GM12878 (cell line): ENCODE measurements around the gene SLC2A5. TPM values are rescaled to one million over a fixed set of nuclear protein-coding genes. Genes with fewer than 3 reads are reported as not detected.

Experiments used
- ATAC-seq: fragments of 200-7000 bp; cut with Tn5 transposase; 3 replicates; pipeline ENCODE4 v1.9.1; 2020; ENCODE audit warnings: mild to moderate bottlenecking, moderate library complexity
- BruUV-seq: library from RNA; stranded (reverse); fragments of 400-500 nt; replicated peaks from 2 replicates; lab custom pipeline; 2021; lab: Mats Ljungman, UMichigan
- CTCF ChIA-PET: fragments of 300-600 bp; sonication (Branson Sonifier 250); formaldehyde crosslinking; extraction: SDS; loops from one replicate; lab custom pipeline; 2021; ENCODE audit warnings: inconsistent platforms; lab: Yijun Ruan, JAX
- POLR2A ChIA-PET: fragments of 350-600 bp; formaldehyde crosslinking; extraction: SDS; loops from one replicate; lab custom pipeline; 2021; ENCODE audit warnings: inconsistent platforms; lab: Charles Lee
- RAD21 ChIA-PET: fragments of 300-600 bp; sonication (Branson Sonifier 250); formaldehyde crosslinking; loops from one replicate; lab custom pipeline; 2023; ENCODE audit warnings: antibody characterized with exemption; ENCODE audit not compliant: unreplicated experiment; lab: Charles Lee
- SMC1A ChIA-PET: fragments of 300-600 bp; sonication (Branson Sonifier 250); formaldehyde crosslinking; loops from one replicate; lab custom pipeline; 2023; ENCODE audit not compliant: unreplicated experiment, uncharacterized antibody; lab: Charles Lee
- DNase-seq: peaks from one replicate; pipeline ENCODE4 v3.0.0-alpha.2; 2011; ENCODE audit warnings: low read depth, low spot score
- FAIRE-seq: peaks from 3 replicates; lab custom pipeline; 2011; peaks lifted over from hg19 to GRCh38; lab: Jason Lieb, UNC
- H2AFZ ChIP-seq: 2 replicates; pipeline ENCODE4 v1.6.0; 2011; ENCODE audit warnings: low read depth, low read length, control low read depth; ENCODE audit not compliant: control insufficient read depth
- H3K27ac ChIP-seq: 2 replicates; pipeline ENCODE4 v1.5.1; 2011; ENCODE audit warnings: control low read depth; ENCODE audit not compliant: control insufficient read depth, insufficient read depth
- H3K27me3 ChIP-seq, 2 experiments: replicated peaks in 1 of 2; 2 replicates each; pipeline versions ENCODE4 v1.6.0 to v1.6.1; 2011; ENCODE audit warnings: low read length in 1 of 2; ENCODE audit not compliant: control insufficient read depth in 2 of 2, insufficient read depth in 2 of 2
- H3K36me3 ChIP-seq, 2 experiments: 2 replicates each; pipeline ENCODE4 v1.5.1; 2011; ENCODE audit warnings: low read length in 1 of 2; ENCODE audit not compliant: control insufficient read depth in 2 of 2, insufficient read depth in 2 of 2
- H3K4me1 ChIP-seq: 2 replicates; pipeline ENCODE4 v1.6.1; 2011; ENCODE audit warnings: mild to moderate bottlenecking, low read length, moderate library complexity, mixed read lengths; ENCODE audit not compliant: control insufficient read depth, insufficient read depth
- H3K4me2 ChIP-seq: 2 replicates; pipeline ENCODE4 v1.6.0; 2011; ENCODE audit warnings: control low read depth; ENCODE audit not compliant: control insufficient read depth, insufficient read depth
- H3K4me3 ChIP-seq: fragments of 200-600 bp; sonication (generic); 2 replicates; pipeline ENCODE4 v1.5.1; 2016
- H3K79me2 ChIP-seq: 2 replicates; pipeline ENCODE4 v1.6.0; 2011; ENCODE audit warnings: low read length; ENCODE audit not compliant: control insufficient read depth, insufficient read depth
- H3K9ac ChIP-seq: 2 replicates; pipeline ENCODE4 v1.8.0; 2011; ENCODE audit warnings: low read length, control low read depth, mixed read lengths; ENCODE audit not compliant: control insufficient read depth, insufficient read depth
- H3K9me3 ChIP-seq: replicated peaks from 3 replicates; pipeline ENCODE4 v1.5.1; 2011; ENCODE audit warnings: mild to moderate bottlenecking, low read length; ENCODE audit not compliant: control insufficient read depth, insufficient read depth
- H4K20me1 ChIP-seq: 2 replicates; pipeline ENCODE4 v1.6.0; 2011; ENCODE audit not compliant: control insufficient read depth, insufficient read depth
- BHLHE40 ChIP-seq, 2 experiments: fragments of 450-650 bp in 1 of 2; IDR thresholded peaks; 2 replicates each; pipeline ENCODE4 v1.6.1; 2011 to 2017; ENCODE audit warnings: low read depth in 2 of 2, borderline replicate concordance in 1 of 2, improper control_type of control experiment in 1 of 2, low read length in 1 of 2, mild to moderate bottlenecking in 1 of 2
- CUX1 ChIP-seq: IDR thresholded peaks from 2 replicates; pipeline ENCODE4 v1.6.1; 2012; ENCODE audit warnings: improper control_type of control experiment, low read depth, low read length; ENCODE audit not compliant: insufficient replicate concordance
- ETV6 ChIP-seq, 2 experiments: fragments of 450-650 bp in 1 of 2; IDR thresholded peaks in 1 of 2; conservative IDR thresholded peaks in 1 of 2; 2 replicates each; pipeline ENCODE4 v1.6.1; 2014; ENCODE audit warnings: antibody characterized with exemption in 1 of 2, borderline replicate concordance in 1 of 2, low read depth in 1 of 2, mild to moderate bottlenecking in 1 of 2, moderate library complexity in 1 of 2
- HDGF ChIP-seq: fragments of 450-650 bp; IDR thresholded peaks from 2 replicates; pipeline ENCODE4 v1.6.1; 2016; ENCODE audit warnings: antibody characterized with exemption
- PML ChIP-seq: IDR thresholded peaks from 2 replicates; pipeline ENCODE4 v1.6.1; 2012; ENCODE audit warnings: low read length, inconsistent platforms
- POU2F2 ChIP-seq: IDR thresholded peaks from 3 replicates; pipeline ENCODE4 v1.6.1; 2011; ENCODE audit warnings: low read depth, mild to moderate bottlenecking, low read length, borderline replicate concordance
- RAD21 ChIP-seq: IDR thresholded peaks from 2 replicates; pipeline ENCODE4 v1.6.1; 2011; ENCODE audit warnings: mild to moderate bottlenecking, low read depth, low read length, moderate library complexity; ENCODE audit not compliant: insufficient read depth
- SMAD1 ChIP-seq: fragments of 450-650 bp; IDR thresholded peaks from 2 replicates; pipeline ENCODE4 v1.6.1; 2018; ENCODE audit warnings: mild to moderate bottlenecking, low read depth; ENCODE audit not compliant: partially characterized antibody
- SMC3 ChIP-seq: IDR thresholded peaks from 2 replicates; pipeline ENCODE4 v1.6.1; 2011; ENCODE audit warnings: low read length, improper control_type of control experiment, borderline replicate concordance
- WGBS: methylation state at CpG from one replicate; pipeline ENCODE4 v1.1.6; 2016; ENCODE audit warnings: low lambda C conversion rate; ENCODE audit not compliant: insufficient replicate concordance, insufficient coverage; ENCODE audit errors: missing lambda C conversion rate; 5-methylcytosine and 5-hydroxymethylcytosine counted together
- in situ Hi-C: fragments of 300-500 bp; cut with MboI; formaldehyde crosslinking; loops from 9 replicates; pipeline ENCODE4 v1.14.3; 2018; ENCODE audit warnings: mixed read lengths
- intact Hi-C: fragments of 100-400 bp; cut with micrococcal nuclease; formaldehyde crosslinking; loops from one replicate; pipeline ENCODE4 v1.14.2; 2022; ENCODE audit not compliant: unreplicated experiment
- polyA plus RNA-seq, 11 experiments: library from polyadenylated mRNA; depleted of rRNA in 4 of 11; unstranded in 6 of 11; stranded (reverse) in 5 of 11; fragments of >200 nt; fragmentation: Nextera tagmentation in 4 of 11; fragmentation: Illumina TruSeq in 1 of 11; extraction: Ambion mirVana in 4 of 11; extraction: Trizol in 1 of 11; gene quantifications; 1 replicate in 1 of 11; 2 replicates in 10 of 11; pipeline versions ENCODE4 v1.2.1 to v1.2.3, GENCODE V29; 2011 to 2016; ENCODE audit warnings: inconsistent platforms in 2 of 11, missing spikeins in 2 of 11, low read depth in 1 of 11
- total RNA-seq, 4 experiments: library from RNA; depleted of rRNA in 3 of 4; stranded (reverse); fragments of >200 nt in 3 of 4; fragmentation: Illumina TruSeq in 1 of 4; extraction: Trizol in 1 of 4; gene quantifications; 2 replicates each; pipeline versions ENCODE4 v1.2.1 to v1.2.3, GENCODE V29; 2013 to 2021
- TF ChIP-seq, protein P1 (sequence below), 3 experiments: IDR thresholded peaks in 2 of 3; conservative IDR thresholded peaks in 1 of 3; 2 replicates each; pipeline ENCODE4 v1.5.1; 2011; ENCODE audit warnings: low read depth in 3 of 3, low read length in 3 of 3, mild to moderate bottlenecking in 3 of 3, control low read depth in 2 of 3, moderate library complexity in 2 of 3, inconsistent platforms in 1 of 3, mixed read lengths in 1 of 3; ENCODE audit not compliant: control insufficient read depth in 2 of 3, insufficient read depth in 1 of 3; ENCODE audit errors: extremely low read depth in 1 of 3
- TF ChIP-seq, protein P2 (sequence below): IDR thresholded peaks from 2 replicates; pipeline ENCODE4 v1.6.1; 2011; ENCODE audit warnings: mild to moderate bottlenecking, low read depth, low read length, moderate library complexity; ENCODE audit not compliant: insufficient replicate concordance

The SLC2A5 gene
- total and polyA plus RNA-seq, 10 of the 15 experiments (the other 5 are each of a cell fraction or from before 2014, with no cell fraction given) = 4.5 to 76.6 (median 23.9) TPM

GRCh38 chr1:9111357-9111691 lies 41.9 kb upstream of the SLC2A5 start (continued):
- no peak for TF ChIP-seq CUX1
- TF ChIP-seq PML = no peak

DNA sequence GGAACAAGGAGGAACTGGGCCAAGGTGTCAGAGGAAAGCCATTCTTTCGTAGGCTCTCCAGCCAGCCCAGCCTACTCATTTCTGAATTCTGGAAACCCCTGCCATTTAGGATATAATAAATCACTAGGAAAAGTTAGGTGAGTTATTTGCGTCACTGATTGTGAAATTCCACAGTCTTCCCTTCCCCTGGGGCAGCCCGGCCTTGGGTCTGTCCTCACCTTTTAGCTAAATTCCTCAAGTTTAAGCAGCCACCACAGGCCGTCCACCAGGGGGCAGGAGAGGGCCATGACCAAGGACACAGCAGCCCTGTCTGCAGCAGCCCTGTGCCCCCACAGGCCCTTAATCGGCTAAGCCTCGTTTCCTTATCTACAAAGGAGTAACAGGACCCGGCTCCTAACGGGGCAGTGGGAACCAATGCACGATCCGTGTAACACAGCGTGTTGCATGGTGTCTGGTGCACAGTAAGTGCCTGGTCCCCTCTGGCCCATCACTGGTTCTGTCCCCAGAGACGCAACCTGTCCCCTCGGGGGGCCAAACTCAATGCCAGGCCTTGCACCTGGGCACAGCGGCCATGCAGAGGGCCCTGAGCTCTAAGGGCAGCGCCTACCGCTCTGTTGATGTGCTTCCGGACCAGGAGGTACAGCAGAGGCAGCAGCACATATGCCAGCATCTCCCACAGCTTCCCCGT lies 41.4 kb upstream of the SLC2A5 start:
- peak overlapping the region; percentile 23; the same call in 1 of the 2 replicates for H2AFZ ChIP-seq
- peak; percentile 94 for ATAC-seq
- no peak overlapping the region for H3K27ac ChIP-seq
- H4K20me1 ChIP-seq = no peaks in the 10 kb centered on the region
- no peaks in the 10 kb centered on the region for H3K27me3 ChIP-seq
- no peaks in the 10 kb centered on the region for H3K9me3 ChIP-seq
- no TSS peak for BruUV-seq
- RAD21 ChIA-PET = interaction anchor here (0.6 to 3.1 kb wide), 23 partner anchors 9 to 380 kb away, joined by 3 to 59 read pairs (median 4); partner anchors contain the start of gene GPR157
- POLR2A ChIA-PET = interaction anchor here (0.5 to 1.4 kb wide), 4 partner anchors 27 to 148 kb away, joined by 3 to 6 read pairs (median 4); no protein-coding TSS in a partner anchor
- CTCF ChIA-PET = interaction anchor here (0.5 to 6.5 kb wide), 37 partner anchors 9 to 380 kb away, joined by 3 to 117 read pairs (median 4); partner anchors contain the start of gene GPR157
- no peak for DNase-seq
- H3K4me2 ChIP-seq = peak overlapping the region; percentile 38
- no peaks in the 10 kb centered on the region for H3K36me3 ChIP-seq
- H3K4me1 ChIP-seq = peaks cover 19% of the 10 kb centered on the region
- no peak overlapping the region for H3K4me3 ChIP-seq
- FAIRE-seq = peak; percentile 77
- intact Hi-C loops (loop anchor here (1.0 to 5.0 kb wide), 4 partner anchors 85 to 380 kb away; no protein-coding TSS in a partner anchor), in situ Hi-C loops (loop anchor here (5.0 kb wide), 1 partner anchor 86 kb away; no protein-coding TSS in a partner anchor)
- SMC1A ChIA-PET = interaction anchor here (0.5 to 3.9 kb wide), 24 partner anchors 10 to 400 kb away, joined by 3 to 43 read pairs (median 4); partner anchors contain the start of genes GPR157 and H6PD
- no peaks in the 10 kb centered on the region for H3K79me2 ChIP-seq
- 26% methylated on average over 18 of the region's 18 CpGs for WGBS
- H3K9ac ChIP-seq = no peak overlapping the region
- no peak for TF ChIP-seq ETV6 (conservative IDR thresholded peaks at IDR 0.05 in 1 of 2, IDR thresholded peaks at IDR 0.05 in 1 of 2; ENCODE audit: borderline replicate concordance in 1 of 2, low read depth in 1 of 2)
- peak in 1 of 2 experiments; percentile 23; a peak in 2 of 4 replicates for TF ChIP-seq BHLHE40 (IDR thresholded peaks at IDR 0.05; ENCODE audit: borderline replicate concordance in 1 of 2, low read depth in 2 of 2, low read length in 1 of 2)
- TF ChIP-seq POU2F2 = 0 out of 3 replicates have a peak, but pooled peaks have one; percentile 33
- no peak for TF ChIP-seq SMAD1
- TF ChIP-seq, protein P1, sequence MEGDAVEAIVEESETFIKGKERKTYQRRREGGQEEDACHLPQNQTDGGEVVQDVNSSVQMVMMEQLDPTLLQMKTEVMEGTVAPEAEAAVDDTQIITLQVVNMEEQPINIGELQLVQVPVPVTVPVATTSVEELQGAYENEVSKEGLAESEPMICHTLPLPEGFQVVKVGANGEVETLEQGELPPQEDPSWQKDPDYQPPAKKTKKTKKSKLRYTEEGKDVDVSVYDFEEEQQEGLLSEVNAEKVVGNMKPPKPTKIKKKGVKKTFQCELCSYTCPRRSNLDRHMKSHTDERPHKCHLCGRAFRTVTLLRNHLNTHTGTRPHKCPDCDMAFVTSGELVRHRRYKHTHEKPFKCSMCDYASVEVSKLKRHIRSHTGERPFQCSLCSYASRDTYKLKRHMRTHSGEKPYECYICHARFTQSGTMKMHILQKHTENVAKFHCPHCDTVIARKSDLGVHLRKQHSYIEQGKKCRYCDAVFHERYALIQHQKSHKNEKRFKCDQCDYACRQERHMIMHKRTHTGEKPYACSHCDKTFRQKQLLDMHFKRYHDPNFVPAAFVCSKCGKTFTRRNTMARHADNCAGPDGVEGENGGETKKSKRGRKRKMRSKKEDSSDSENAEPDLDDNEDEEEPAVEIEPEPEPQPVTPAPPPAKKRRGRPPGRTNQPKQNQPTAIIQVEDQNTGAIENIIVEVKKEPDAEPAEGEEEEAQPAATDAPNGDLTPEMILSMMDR (IDR thresholded peaks at IDR 0.05 in 2 of 3, conservative IDR thresholded peaks at IDR 0.05 in 1 of 3; ENCODE audit: control insufficient read depth in 2 of 3, extremely low read depth in 1 of 3, insufficient read depth in 1 of 3, low read depth in 3 of 3, low read length in 3 of 3) = peak; percentile 87 to 93 (median 91)
- peak; percentile 38; the same call in 1 of the 2 replicates for TF ChIP-seq HDGF
- TF ChIP-seq, protein P2, sequence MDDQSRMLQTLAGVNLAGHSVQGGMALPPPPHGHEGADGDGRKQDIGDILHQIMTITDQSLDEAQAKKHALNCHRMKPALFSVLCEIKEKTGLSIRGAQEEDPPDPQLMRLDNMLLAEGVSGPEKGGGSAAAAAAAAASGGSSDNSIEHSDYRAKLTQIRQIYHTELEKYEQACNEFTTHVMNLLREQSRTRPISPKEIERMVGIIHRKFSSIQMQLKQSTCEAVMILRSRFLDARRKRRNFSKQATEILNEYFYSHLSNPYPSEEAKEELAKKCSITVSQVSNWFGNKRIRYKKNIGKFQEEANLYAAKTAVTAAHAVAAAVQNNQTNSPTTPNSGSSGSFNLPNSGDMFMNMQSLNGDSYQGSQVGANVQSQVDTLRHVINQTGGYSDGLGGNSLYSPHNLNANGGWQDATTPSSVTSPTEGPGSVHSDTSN = no peak
- peak; percentile 98 for TF ChIP-seq RAD21
- TF ChIP-seq SMC3 = peak; percentile 96
